GM18520 (cell line): Measurements from ENCODE around the gene ZNF398.
"Not testable (repeated sequence)": the region's sequence is repeated elsewhere in the genome, so short reads cannot be mapped to it uniquely, and the experiment has no call there.

Experiments
- ATAC-seq: cut with Tn5 transposase; IDR thresholded peaks from one replicate; pipeline ENCODE4 v1.9.1; 2021; ENCODE audit not compliant: unreplicated experiment

The ZNF398 gene

GRCh38 chr7:149147072-149147751 lies at the start of gene ZNF398:
Gene ZNF398 (plus strand): TSS chr7:149147453. CDS start chr7:149147743, 290 bp downstream.
- peak; percentile 64 for ATAC-seq

GRCh38 chr7:149099058-149099457 lies 48.2 kb upstream of the ZNF398 start:
- no peak for ATAC-seq

- no peak for ATAC-seq
These were observed 46.4 kb upstream of the ZNF398 start for GRCh38 chr7:149100821-149101220.

GRCh38 chr7:149102666-149103065 lies 44.6 kb upstream of the ZNF398 start:
- ATAC-seq, result no peak

GRCh38 chr7:149103424-149103823 lies 43.8 kb upstream of the ZNF398 start:
- no peak for ATAC-seq

GRCh38 chr7:149104214-149104613 lies 43.0 kb upstream of the ZNF398 start:
- no peak for ATAC-seq

GRCh38 chr7:149104749-149105148 lies 42.5 kb upstream of the ZNF398 start:
- ATAC-seq, result no peak

- no peak for ATAC-seq
These were observed 37.3 kb upstream of the ZNF398 start for GRCh38 chr7:149109969-149110368.

GRCh38 chr7:149125189-149125862 lies 21.9 kb upstream of the ZNF398 start:
- ATAC-seq, result no peak

- peak; percentile 91 for ATAC-seq
These were observed 21.2 kb upstream of the ZNF398 start, which contains the start of gene ZNF425 for GRCh38 chr7:149125863-149126661. Gene ZNF425 (minus strand): TSS chr7:149126324. CDS start chr7:149126213, 111 bp downstream.

GRCh38 chr7:149126662-149127266 lies 20.5 kb upstream of the ZNF398 start:
- ATAC-seq, result peak; percentile 21

GRCh38 chr7:149130572-149131198 lies 16.6 kb upstream of the ZNF398 start:
- ATAC-seq, result no peak

GRCh38 chr7:149133028-149133710 lies 14.1 kb upstream of the ZNF398 start:
- ATAC-seq, result no peak

GRCh38 chr7:149136118-149136517 lies 11.1 kb upstream of the ZNF398 start:
- no peak for ATAC-seq

GRCh38 chr7:149140831-149141230 lies 6.4 kb upstream of the ZNF398 start:
- no peak for ATAC-seq

- ATAC-seq, result no peak
These were observed 5.4 kb upstream of the ZNF398 start for GRCh38 chr7:149141893-149142292.

- ATAC-seq, result not testable (repeated sequence)
These were observed 2.8 kb upstream of the ZNF398 start for GRCh38 chr7:149144436-149144922.

- no peak for ATAC-seq
These were observed 2.0 kb upstream of the ZNF398 start for GRCh38 chr7:149145031-149145845.
